IMR-90 (cell line): Measurements from ENCODE around the gene RMND5A. TPM values are rescaled to one million over a fixed set of nuclear protein-coding genes. Genes with fewer than 3 reads are reported as not detected.
"Not testable (repeated sequence)": the region's sequence is repeated elsewhere in the genome, so short reads cannot be mapped to it uniquely, and the experiment has no call there.

Experiments
- ATAC-seq: fragments of 200-7000 bp; cut with Tn5 transposase; 2 replicates; pipeline ENCODE4 v1.9.1; 2020; ENCODE audit warnings: low read depth, mild to moderate bottlenecking, moderate library complexity
- BruUV-seq: library from RNA; stranded (reverse); fragments of 400-500 nt; replicated peaks from 2 replicates; lab custom pipeline; 2021; lab: Mats Ljungman, UMichigan
- CTCF ChIA-PET: fragments of 300-600 bp; formaldehyde crosslinking; extraction: SDS; loops from one replicate; lab custom pipeline; 2021; ENCODE audit warnings: antibody characterized with exemption; lab: Yijun Ruan, JAX
- POLR2A ChIA-PET: fragments of 300-600 bp; sonication (Branson Sonifier 250); formaldehyde crosslinking; loops from one replicate; lab custom pipeline; 2022; ENCODE audit warnings: antibody characterized with exemption; ENCODE audit not compliant: unreplicated experiment; lab: Charles Lee
- DNase-seq: peaks from one replicate; pipeline ENCODE4 v3.0.0; 2013
- H2AFZ ChIP-seq: replicated peaks from 2 replicates; pipeline ENCODE3; 2013; ENCODE audit warnings: low read length, mild to moderate bottlenecking; ENCODE audit not compliant: poor library complexity
- H2AK5ac ChIP-seq: 2 replicates; pipeline ENCODE4 v1.6.1; 2013; ENCODE audit warnings: low read depth, low read length, inconsistent platforms
- H2AK9ac ChIP-seq: replicated peaks from 2 replicates; pipeline ENCODE3; 2013; ENCODE audit warnings: mild to moderate bottlenecking, low read depth, low read length, moderate library complexity; ENCODE audit not compliant: poor library complexity
- H2BK120ac ChIP-seq: 2 replicates; pipeline ENCODE4 v1.6.1; 2013; ENCODE audit warnings: low read depth, low read length, inconsistent platforms
- H2BK15ac ChIP-seq: 3 replicates; pipeline ENCODE4 v1.6.1; 2013; ENCODE audit warnings: low read depth, low read length, inconsistent platforms
- H2BK20ac ChIP-seq: 2 replicates; pipeline ENCODE4 v1.6.1; 2013; ENCODE audit warnings: low read depth, mild to moderate bottlenecking, inconsistent platforms, low read length, moderate library complexity
- H2BK5ac ChIP-seq: 2 replicates; pipeline ENCODE4 v1.6.1; 2013; ENCODE audit warnings: mild to moderate bottlenecking, low read depth, low read length, inconsistent platforms; ENCODE audit not compliant: poor library complexity, severe bottlenecking
- H3K14ac ChIP-seq: replicated peaks from 2 replicates; pipeline ENCODE4 v1.6.1; 2013; ENCODE audit warnings: low read depth, low read length, inconsistent platforms
- H3K18ac ChIP-seq: 2 replicates; pipeline ENCODE4 v1.6.1; 2013; ENCODE audit warnings: low read depth, low read length, control low read depth
- H3K23ac ChIP-seq: 2 replicates; pipeline ENCODE4 v1.6.1; 2013; ENCODE audit warnings: low read depth, low read length, inconsistent platforms
- H3K27ac ChIP-seq: 2 replicates; pipeline ENCODE4 v1.5.1; 2013; ENCODE audit warnings: mild to moderate bottlenecking, control low read depth, low read length; ENCODE audit not compliant: insufficient read depth
- H3K27me3 ChIP-seq: 2 replicates; pipeline ENCODE4 v1.6.1; 2013; ENCODE audit warnings: low read length; ENCODE audit not compliant: control insufficient read depth, insufficient read depth
- H3K36me3 ChIP-seq: 2 replicates; pipeline ENCODE4 v1.6.1; 2013; ENCODE audit warnings: low read length, mixed read lengths; ENCODE audit not compliant: control insufficient read depth, insufficient read depth
- H3K4ac ChIP-seq: 2 replicates; pipeline ENCODE4 v1.6.1; 2013; ENCODE audit warnings: low read depth, low read length, inconsistent platforms
- H3K4me1 ChIP-seq: 2 replicates; pipeline ENCODE4 v1.6.1; 2013; ENCODE audit warnings: low read length, mixed read lengths; ENCODE audit not compliant: control insufficient read depth, insufficient read depth
- H3K4me2 ChIP-seq: 2 replicates; pipeline ENCODE4 v1.6.1; 2013; ENCODE audit warnings: low read depth, mild to moderate bottlenecking, control low read depth, low read length, moderate library complexity
- H3K4me3 ChIP-seq: 2 replicates; pipeline ENCODE4 v1.5.1; 2013; ENCODE audit warnings: low read depth, mild to moderate bottlenecking, control low read depth, low read length, moderate library complexity; ENCODE audit not compliant: insufficient read depth
- H3K56ac ChIP-seq: 2 replicates; pipeline ENCODE4 v1.6.1; 2013; ENCODE audit warnings: low read length, inconsistent platforms; ENCODE audit not compliant: insufficient read depth; ENCODE audit errors: extremely low read depth
- H3K79me1 ChIP-seq, 2 experiments: 2 replicates each; pipeline ENCODE4 v1.6.1; 2013; ENCODE audit warnings: low read length in 2 of 2, inconsistent platforms in 1 of 2, low read depth in 1 of 2
- H3K9ac ChIP-seq: 2 replicates; pipeline ENCODE4 v1.6.1; 2013; ENCODE audit warnings: low read depth, low read length, control low read depth
- H3K9me1 ChIP-seq: 2 replicates; pipeline ENCODE4 v1.6.1; 2013; ENCODE audit warnings: low read length, inconsistent platforms; ENCODE audit not compliant: insufficient read depth
- H3K9me3 ChIP-seq: 2 replicates; pipeline ENCODE4 v1.6.1; 2013; ENCODE audit warnings: low read length; ENCODE audit not compliant: control insufficient read depth, insufficient read depth
- H4K20me1 ChIP-seq: 2 replicates; pipeline ENCODE4 v1.6.1; 2013; ENCODE audit warnings: low read length, inconsistent platforms; ENCODE audit not compliant: insufficient read depth
- H4K5ac ChIP-seq: 2 replicates; pipeline ENCODE4 v1.6.1; 2013; ENCODE audit warnings: mild to moderate bottlenecking, low read depth, low read length, control low read depth
- H4K8ac ChIP-seq, 2 experiments: 2 replicates each; pipeline ENCODE4 v1.6.1; 2013; ENCODE audit warnings: low read depth in 2 of 2, low read length in 2 of 2, control low read depth in 1 of 2, inconsistent platforms in 1 of 2
- H4K91ac ChIP-seq: 2 replicates; pipeline ENCODE4 v1.6.1; 2013; ENCODE audit warnings: low read depth, low read length, inconsistent platforms; ENCODE audit not compliant: insufficient read depth
- WGBS, 2 experiments: methylation state at CpG; one replicate each; pipeline versions ENCODE4 v1.1.5 to v1.1.7; 2013; ENCODE audit warnings: missing lambda C conversion rate in 2 of 2; ENCODE audit not compliant: insufficient read length in 1 of 2; ENCODE audit errors: extremely low coverage in 2 of 2; 5-methylcytosine and 5-hydroxymethylcytosine counted together
- dilution Hi-C: fragments of 300-500 bp; cut with HindIII; formaldehyde crosslinking; loops from one replicate; pipeline ENCODE4 v1.14.3; 2018; ENCODE audit warnings: low sequenced_read_pairs; ENCODE audit not compliant: unreplicated experiment
- in situ Hi-C: fragments of 300-500 bp; cut with MboI; formaldehyde crosslinking; loops from 3 replicates; pipeline ENCODE4 v1.14.3; 2019; ENCODE audit warnings: low sequenced_read_pairs, inconsistent platforms, mixed read lengths
- intact Hi-C: fragments of 100-400 bp; cut with micrococcal nuclease; formaldehyde crosslinking; loops from 2 replicates; pipeline ENCODE4 v1.10.0; 2022
- polyA plus RNA-seq, 3 experiments: library from polyadenylated mRNA; depleted of rRNA; stranded (reverse); fragments of >200 nt; gene quantifications; 2 replicates each; pipeline ENCODE4 v1.2.3, GENCODE V29; 2012; ENCODE audit warnings: low replicate concordance in 1 of 3
- total RNA-seq: library from RNA; depleted of rRNA; stranded (reverse); fragments of >200 nt; gene quantifications from 2 replicates; pipeline ENCODE4 v1.2.3, GENCODE V29; 2012

RMND5A gene
- total and polyA plus RNA-seq, 2 of the 4 experiments (the other 2 are of a cell fraction) = 5.1 to 16.0 TPM

DNA sequence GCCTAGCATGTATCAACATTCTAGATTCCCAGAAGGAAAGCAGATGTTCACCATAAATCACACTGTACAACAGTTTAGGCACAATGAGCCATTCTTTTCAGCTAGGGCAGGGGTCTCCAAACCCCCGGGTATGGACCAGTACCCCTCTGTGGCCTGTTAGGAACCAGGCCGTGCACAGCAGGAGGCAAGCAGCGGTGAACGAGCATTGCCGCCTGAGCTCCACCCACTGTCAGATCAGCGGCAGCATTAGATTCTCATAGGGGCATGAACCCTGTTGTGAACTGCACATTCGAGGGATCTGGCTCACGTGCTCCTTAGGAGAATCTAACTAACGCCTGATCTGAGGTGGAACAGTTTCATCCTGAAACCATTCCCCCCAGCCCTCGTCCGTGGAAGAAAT is 19.8 kb downstream of the RMND5A start:
- BruUV-seq, H3K23ac ChIP-seq, H2AK9ac ChIP-seq, dilution Hi-C loops, H3K4ac ChIP-seq, H2BK5ac ChIP-seq, H2AK5ac ChIP-seq, H3K4me2 ChIP-seq, H2AFZ ChIP-seq, H2BK15ac ChIP-seq, H3K14ac ChIP-seq, ATAC-seq, H4K20me1 ChIP-seq, intact Hi-C loops, H2BK20ac ChIP-seq, H3K4me1 ChIP-seq, DNase-seq, H3K56ac ChIP-seq, H4K91ac ChIP-seq, H3K27ac ChIP-seq, H3K9me3 ChIP-seq, H3K9ac ChIP-seq, H3K79me1 ChIP-seq, in situ Hi-C loops, H3K4me3 ChIP-seq, CTCF ChIA-PET, H3K9me1 ChIP-seq, H4K5ac ChIP-seq, H3K27me3 ChIP-seq, H4K8ac ChIP-seq, H2BK120ac ChIP-seq, H3K36me3 ChIP-seq, POLR2A ChIA-PET, H3K18ac ChIP-seq: not testable (repeated sequence)
- WGBS, 2 experiments = no CpG with 5 or more reads among the region's 11 CpGs

DNA sequence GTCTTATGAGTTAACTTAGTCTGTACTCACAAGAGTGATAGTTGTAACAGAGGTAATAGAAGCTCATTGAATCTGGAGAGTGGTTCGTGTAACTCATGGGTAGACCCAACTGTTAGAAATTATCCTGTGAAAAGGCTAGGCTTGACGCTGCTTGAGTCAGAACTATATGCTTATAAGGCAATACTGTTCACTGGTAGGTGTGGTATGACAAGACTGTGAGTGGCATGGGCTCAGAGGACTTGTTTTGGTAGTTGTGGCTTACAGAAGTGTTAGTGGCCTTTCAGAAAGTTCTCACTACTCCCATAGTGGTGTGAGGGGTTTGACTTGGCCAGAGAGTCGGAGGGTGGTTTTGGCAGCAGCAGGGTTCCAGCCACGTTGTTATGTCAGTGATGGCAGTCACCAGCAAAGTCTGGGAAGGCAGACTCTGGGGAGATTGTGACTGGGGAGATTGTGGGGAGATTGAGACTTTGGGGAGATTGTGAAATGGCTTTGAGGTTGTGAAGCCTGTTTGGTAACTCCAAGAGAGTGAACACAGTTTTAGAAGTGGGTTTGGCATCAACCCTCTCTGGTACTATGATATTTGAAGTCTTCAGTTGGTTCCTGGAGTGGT is 21.9 kb downstream of the RMND5A start:
- H3K9me3 ChIP-seq, intact Hi-C loops, H3K14ac ChIP-seq, H3K4me3 ChIP-seq, H3K4me2 ChIP-seq, BruUV-seq, H4K8ac ChIP-seq, H2AK9ac ChIP-seq, H2BK15ac ChIP-seq, in situ Hi-C loops, H3K18ac ChIP-seq, H3K4ac ChIP-seq, H2AK5ac ChIP-seq, H3K56ac ChIP-seq, ATAC-seq, DNase-seq, H3K4me1 ChIP-seq, H3K9me1 ChIP-seq, H2AFZ ChIP-seq, H3K79me1 ChIP-seq, CTCF ChIA-PET, H3K27ac ChIP-seq, H4K5ac ChIP-seq, POLR2A ChIA-PET, H3K36me3 ChIP-seq, H3K27me3 ChIP-seq, H4K20me1 ChIP-seq, H4K91ac ChIP-seq, H2BK20ac ChIP-seq, H2BK120ac ChIP-seq, dilution Hi-C loops, H2BK5ac ChIP-seq, H3K23ac ChIP-seq, H3K9ac ChIP-seq: not testable (repeated sequence)
- no CpG with 5 or more reads among the region's 4 CpGs for WGBS, 2 experiments
